NCI-H187 (cell line): ENCODE results near the gene TBL1XR1.

Experiments used
- DNase-seq, 2 experiments: peaks; one replicate each; lab custom pipeline; 2025; lab: John Stamatoyannopoulos, UW

Gene TBL1XR1

GRCh38 chr3:177109688-177110330, 87.5 kb downstream of the TBL1XR1 start:
- no peak for DNase-seq

- no peak for DNase-seq
These were observed 88.6 kb downstream of the TBL1XR1 start for GRCh38 chr3:177108648-177109047.

GRCh38 chr3:177107461-177108239, 89.6 kb downstream of the TBL1XR1 start:
- no peak for DNase-seq

GRCh38 chr3:177106594-177106993, 90.7 kb downstream of the TBL1XR1 start:
- DNase-seq = no peak

- no peak for DNase-seq
These were observed 91.1 kb downstream of the TBL1XR1 start for GRCh38 chr3:177106184-177106583.

- DNase-seq = no peak
These were observed 91.7 kb downstream of the TBL1XR1 start for GRCh38 chr3:177105623-177106022.

GRCh38 chr3:177104299-177104992, 92.8 kb downstream of the TBL1XR1 start:
- DNase-seq = no peak

GRCh38 chr3:177102553-177102952, 94.7 kb downstream of the TBL1XR1 start:
- no peak for DNase-seq

- no peak for DNase-seq
These were observed 98.7 kb downstream of the TBL1XR1 start for GRCh38 chr3:177098551-177098950.

- DNase-seq = no peak
These were observed 100.7 kb downstream of the TBL1XR1 start for GRCh38 chr3:177096615-177097014.

GRCh38 chr3:177093966-177094365, 103.3 kb downstream of the TBL1XR1 start:
- DNase-seq = no peak

- no peak for DNase-seq
These were observed 107.4 kb downstream of the TBL1XR1 start for GRCh38 chr3:177089901-177090300.

- no peak for DNase-seq
These were observed 108.2 kb downstream of the TBL1XR1 start for GRCh38 chr3:177089110-177089509.

- DNase-seq = no peak
These were observed 111.5 kb downstream of the TBL1XR1 start for GRCh38 chr3:177085794-177086193.

- no peak for DNase-seq
These were observed 112.7 kb downstream of the TBL1XR1 start for GRCh38 chr3:177084616-177085015.

GRCh38 chr3:177080122-177080521, 117.2 kb downstream of the TBL1XR1 start:
- DNase-seq = no peak

GRCh38 chr3:177079684-177080083, 117.6 kb downstream of the TBL1XR1 start:
- DNase-seq = no peak

- DNase-seq = no peak
These were observed 125.7 kb downstream of the TBL1XR1 start for GRCh38 chr3:177071496-177072156.

GRCh38 chr3:177069514-177070329, 127.6 kb downstream of the TBL1XR1 start:
- no peak for DNase-seq

- DNase-seq = no peak
These were observed 128.3 kb downstream of the TBL1XR1 start for GRCh38 chr3:177068967-177069366.

- no peak for DNase-seq
These were observed 131.2 kb downstream of the TBL1XR1 start for GRCh38 chr3:177066068-177066467.
